Measurements from ENCODE around the gene SERPINA1. TPM values are rescaled to one million over a fixed set of nuclear protein-coding genes. Genes with fewer than 3 reads are reported as not detected.

The SERPINA1 gene
- total RNA-seq, 1 experiment from 2014 or later: not detected

DNA sequence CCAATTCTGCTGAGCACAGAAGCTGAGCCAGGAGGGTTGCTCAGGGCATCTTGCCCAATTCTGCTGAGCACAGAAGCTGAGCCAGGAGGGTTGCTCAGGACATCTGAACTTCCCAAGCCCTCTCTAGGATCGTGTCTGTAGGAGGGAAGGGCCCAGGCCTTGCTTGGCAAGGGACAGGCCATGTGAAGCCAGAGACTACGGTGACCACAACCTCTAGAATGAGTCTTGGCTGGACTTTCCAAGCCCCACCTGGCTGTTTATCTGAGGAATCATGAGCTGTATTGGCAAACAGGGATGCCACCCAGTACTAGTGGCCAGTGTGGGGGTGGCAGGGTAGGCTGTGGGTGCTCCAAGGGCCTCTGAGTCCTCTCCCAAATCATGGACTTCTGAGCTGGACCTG is 57.5 kb downstream of the SERPINA1 start:
- Histone ChIP-seq H3K18ac (ENCODE audit: insufficient read length, low read depth, low read length) (no peak overlapping the region), H3K4ac (ENCODE audit: low read depth, low read length) (no peak overlapping the region), H4K8ac (replicated peaks; ENCODE audit: insufficient read length, low read depth, low read length) (no peak overlapping the region), H2BK20ac (ENCODE audit: low read depth, low read length, poor library complexity, severe bottlenecking) (no peak overlapping the region), H4K20me1 (ENCODE audit: control insufficient read depth, insufficient read depth, insufficient read length) (no peaks in the 10 kb centered on the region), H2BK120ac (ENCODE audit: low read depth, low read length, poor library complexity, severe bottlenecking) (no peak overlapping the region), H3K23me2 (ENCODE audit: insufficient read length, low read depth, low read length, poor library complexity, severe bottlenecking) (no peaks in the 10 kb centered on the region), H3K27me3 (ENCODE audit: insufficient read depth, low read length) (no peaks in the 10 kb centered on the region), H3K56ac (ENCODE audit: insufficient read length, low read depth, low read length) (no peak overlapping the region), H3K14ac (ENCODE audit: insufficient read depth, low read length) (no peak overlapping the region; the same call in 1 of the 2 replicates), H3K4me1 (ENCODE audit: insufficient read depth, low read length) (no peaks in the 10 kb centered on the region), H2AFZ (ENCODE audit: low read length) (no peak overlapping the region), H3K27ac (ENCODE audit: insufficient read length, low read depth, low read length) (no peak overlapping the region), H4K5ac (ENCODE audit: insufficient read length, low read depth, low read length) (no peak overlapping the region), H2AK5ac (ENCODE audit: insufficient read length, low read length) (no peak overlapping the region), H3K23ac (ENCODE audit: insufficient read length, low read depth, low read length) (no peak overlapping the region), H2BK12ac (ENCODE audit: insufficient read length, low read depth, low read length) (no peak overlapping the region), H3K79me2 (ENCODE audit: insufficient read depth, low read length) (no peaks in the 10 kb centered on the region), H3T11ph (ENCODE audit: low read length) (no peak overlapping the region), H2BK5ac (ENCODE audit: insufficient read length, low read length) (no peak overlapping the region), H3K4me2 (ENCODE audit: insufficient read depth, insufficient read length, low read length) (no peak overlapping the region), H3K79me1 (ENCODE audit: insufficient read depth, low read depth, low read length, poor library complexity, severe bottlenecking) (no peaks in the 10 kb centered on the region), H3K9me3 (ENCODE audit: control insufficient read depth, low read depth, low read length) (no peaks in the 10 kb centered on the region), H2BK15ac (ENCODE audit: low read depth, low read length) (no peak overlapping the region), H3K9ac (ENCODE audit: extremely low read depth, insufficient read length, low read length) (no peak overlapping the region), H4K91ac (ENCODE audit: insufficient read length, low read depth, low read length) (no peak overlapping the region)
- Mint-ChIP-seq H3K27ac (no peak overlapping the region), H3K9me3 (0 out of 5 replicates have a peak, but pooled peaks cover 0 to 3% of the 10 kb centered on the region in 2 experiments), H3K4me3 (no peak overlapping the region), H3K36me3 (ENCODE audit: insufficient read depth in 1 of 3, low read depth in 3 of 3) (no peaks in the 10 kb centered on the region), H3K27me3 (ENCODE audit: low read depth) (no peaks in the 10 kb centered on the region), H3K4me1 (peaks cover 2 to 4% of the 10 kb centered on the region in 2 experiments; a peak in 3 of 4 replicates)
- WGBS (ENCODE audit: extremely low coverage, insufficient read length, low lambda C conversion rate): no CpG with 5 or more reads among the region's 2 CpGs
- no peak for DNase-seq
- TF ChIP-seq, protein P1, sequence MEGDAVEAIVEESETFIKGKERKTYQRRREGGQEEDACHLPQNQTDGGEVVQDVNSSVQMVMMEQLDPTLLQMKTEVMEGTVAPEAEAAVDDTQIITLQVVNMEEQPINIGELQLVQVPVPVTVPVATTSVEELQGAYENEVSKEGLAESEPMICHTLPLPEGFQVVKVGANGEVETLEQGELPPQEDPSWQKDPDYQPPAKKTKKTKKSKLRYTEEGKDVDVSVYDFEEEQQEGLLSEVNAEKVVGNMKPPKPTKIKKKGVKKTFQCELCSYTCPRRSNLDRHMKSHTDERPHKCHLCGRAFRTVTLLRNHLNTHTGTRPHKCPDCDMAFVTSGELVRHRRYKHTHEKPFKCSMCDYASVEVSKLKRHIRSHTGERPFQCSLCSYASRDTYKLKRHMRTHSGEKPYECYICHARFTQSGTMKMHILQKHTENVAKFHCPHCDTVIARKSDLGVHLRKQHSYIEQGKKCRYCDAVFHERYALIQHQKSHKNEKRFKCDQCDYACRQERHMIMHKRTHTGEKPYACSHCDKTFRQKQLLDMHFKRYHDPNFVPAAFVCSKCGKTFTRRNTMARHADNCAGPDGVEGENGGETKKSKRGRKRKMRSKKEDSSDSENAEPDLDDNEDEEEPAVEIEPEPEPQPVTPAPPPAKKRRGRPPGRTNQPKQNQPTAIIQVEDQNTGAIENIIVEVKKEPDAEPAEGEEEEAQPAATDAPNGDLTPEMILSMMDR (conservative IDR thresholded peaks at IDR 0.05): no peak

All from H9 (cell line).